HepG2 (cell line): ENCODE measurements around the gene PPP6R2. TPM values are rescaled to one million over a fixed set of nuclear protein-coding genes. Genes with fewer than 3 reads are reported as not detected.
A peak's percentile ranks its signal among the peaks of the same experiment; 100 is the strongest.

Experiments used
- ATAC-seq: fragments of 200-7000 bp; cut with Tn5 transposase; 3 replicates; pipeline ENCODE4 v1.9.1; 2020; ENCODE audit warnings: mild to moderate bottlenecking, moderate library complexity
- BruUV-seq: library from RNA; stranded (reverse); fragments of 400-500 nt; replicated peaks from 2 replicates; lab custom pipeline; 2021; lab: Mats Ljungman, UMichigan
- CTCF ChIA-PET: fragments of 300-600 bp; formaldehyde crosslinking; extraction: SDS; loops from one replicate; lab custom pipeline; 2021; ENCODE audit warnings: low total read pairs, inconsistent platforms, low intra/inter-chr PET ratio; lab: Yijun Ruan, JAX
- POLR2A ChIA-PET: fragments of 350-600 bp; sonication (Branson Sonifier 250); formaldehyde crosslinking; loops from one replicate; lab custom pipeline; 2020; ENCODE audit warnings: antibody characterized with exemption, inconsistent platforms; lab: Yijun Ruan, JAX
- DNase-seq: peaks from one replicate; pipeline ENCODE4 v3.0.0-alpha.2; 2015; ENCODE audit warnings: low spot score
- FAIRE-seq: peaks from 3 replicates; lab custom pipeline; 2011; peaks lifted over from hg19 to GRCh38; lab: Jason Lieb, UNC
- H2AFZ ChIP-seq: one replicate; pipeline ENCODE4 v1.6.1; 2011; ENCODE audit warnings: low read length, inconsistent platforms
- H3K27ac ChIP-seq: fragments of 300-600 bp; 3 replicates; pipeline ENCODE4 v1.8.0; 2011; ENCODE audit warnings: mixed run types, mild to moderate bottlenecking, mixed read lengths, low read length, inconsistent platforms; ENCODE audit not compliant: insufficient read depth; ENCODE audit errors: extremely low read length
- H3K27me3 ChIP-seq, 2 experiments: fragments of 200-600 bp in 1 of 2; 2 replicates in 1 of 2; 3 replicates in 1 of 2; pipeline versions ENCODE4 v1.6.0 to v1.8.0; 2011; ENCODE audit warnings: low read length in 2 of 2, mild to moderate bottlenecking in 2 of 2, moderate library complexity in 2 of 2, inconsistent platforms in 1 of 2; ENCODE audit not compliant: insufficient read depth in 2 of 2, control insufficient read depth in 1 of 2
- H3K36me3 ChIP-seq, 2 experiments: fragments of 200-600 bp in 1 of 2; replicated peaks in 1 of 2; 2 replicates in 1 of 2; 3 replicates in 1 of 2; pipeline versions ENCODE4 v1.5.1 to v1.8.0; 2011; ENCODE audit warnings: low read length in 2 of 2, inconsistent platforms in 1 of 2; ENCODE audit not compliant: insufficient read depth in 2 of 2, control insufficient read depth in 1 of 2
- H3K4me1 ChIP-seq: 2 replicates; pipeline ENCODE4 v1.5.1; 2012; ENCODE audit warnings: low read length, inconsistent platforms; ENCODE audit not compliant: insufficient read depth
- H3K4me2 ChIP-seq: 2 replicates; pipeline ENCODE4 v1.6.0; 2011; ENCODE audit warnings: low read depth, low read length, inconsistent platforms
- H3K4me3 ChIP-seq, 3 experiments: fragments of 200-600 bp in 1 of 3; sonication (generic), shearing (Covaris generic) in 1 of 3; replicated peaks in 1 of 3; 2 replicates each; pipeline ENCODE4 v1.5.1; 2011 to 2016; ENCODE audit warnings: low read length in 3 of 3, inconsistent platforms in 2 of 3, low read depth in 2 of 3, mild to moderate bottlenecking in 2 of 3, control low read depth in 1 of 3, mixed read lengths in 1 of 3; ENCODE audit not compliant: insufficient read depth in 1 of 3
- H3K79me2 ChIP-seq: one replicate; pipeline ENCODE4 v1.6.1; 2011; ENCODE audit warnings: low read length, inconsistent platforms; ENCODE audit not compliant: insufficient read depth
- H3K9ac ChIP-seq: 2 replicates; pipeline ENCODE4 v1.6.0; 2011; ENCODE audit warnings: mild to moderate bottlenecking, low read depth, low read length, inconsistent platforms; ENCODE audit not compliant: insufficient read depth
- H3K9me3 ChIP-seq: 2 replicates; pipeline ENCODE4 v1.5.1; 2012; ENCODE audit warnings: mild to moderate bottlenecking, low read length
- H4K20me1 ChIP-seq: 2 replicates; pipeline ENCODE4 v1.6.0; 2011; ENCODE audit warnings: inconsistent platforms, mild to moderate bottlenecking, low read length, moderate library complexity; ENCODE audit not compliant: insufficient read depth
- AKAP8 ChIP-seq: sonication (generic); formaldehyde crosslinking; IDR thresholded peaks from 2 replicates; pipeline ENCODE4 v1.5.1; 2020; ENCODE audit warnings: mild to moderate bottlenecking, missing genetic modification reagents
- ATF7-NPFF ChIP-seq: sonication (generic); formaldehyde crosslinking; IDR thresholded peaks from 2 replicates; pipeline ENCODE4 v1.8.1; 2023; ENCODE audit warnings: mild to moderate bottlenecking, low read depth, missing genetic modification reagents, moderate library complexity
- CBFB ChIP-seq: sonication (generic); formaldehyde crosslinking; IDR thresholded peaks from 2 replicates; pipeline ENCODE4 v1.4.0; 2020; ENCODE audit warnings: missing genetic modification reagents
- HOXA3 ChIP-seq: sonication (generic); formaldehyde crosslinking; IDR thresholded peaks from 2 replicates; pipeline ENCODE4 v1.5.0; 2020; ENCODE audit warnings: missing genetic modification reagents
- PAX8 ChIP-seq: sonication (generic); formaldehyde crosslinking; IDR thresholded peaks from 2 replicates; pipeline ENCODE4 v1.8.0; 2022; ENCODE audit warnings: mild to moderate bottlenecking, missing genetic modification reagents, borderline replicate concordance
- ZNF263 ChIP-seq: sonication (generic); formaldehyde crosslinking; IDR thresholded peaks from 2 replicates; pipeline ENCODE4 v1.4.0; 2020; ENCODE audit warnings: missing genetic modification reagents
- ZNF331 ChIP-seq: sonication (generic); formaldehyde crosslinking; IDR thresholded peaks from 2 replicates; pipeline ENCODE4 v1.4.0; 2020; ENCODE audit warnings: missing genetic modification reagents
- WGBS: methylation state at CpG from one replicate; pipeline ENCODE4 v1.1.6; 2017; ENCODE audit warnings: low lambda C conversion rate; 5-methylcytosine and 5-hydroxymethylcytosine counted together
- in situ Hi-C: cut with HindIII; loops from 2 replicates; pipeline ENCODE4 v1.10.0; 2017; ENCODE audit warnings: low pct_unique_long_range_greater_than_20kb; ENCODE audit not compliant: extremely low pct_ligation_motif_present
- intact Hi-C: fragments of 100-400 bp; cut with micrococcal nuclease; formaldehyde crosslinking; loops from one replicate; pipeline ENCODE4 v1.10.0; 2022; ENCODE audit not compliant: unreplicated experiment
- polyA plus RNA-seq, 8 experiments: library from polyadenylated mRNA; depleted of rRNA in 3 of 8; stranded (reverse) in 7 of 8; unstranded in 1 of 8; fragments of >200 nt; fragmentation: Illumina TruSeq in 4 of 8; extraction: Trizol in 4 of 8; gene quantifications; 2 replicates each; pipeline versions ENCODE4 v1.2.1 to v1.2.3, GENCODE V29; 2011 to 2016; ENCODE audit warnings: low read depth in 4 of 8, missing spikeins in 1 of 8, mixed read lengths in 1 of 8; ENCODE audit not compliant: insufficient read depth in 1 of 8
- total RNA-seq, 5 experiments: library from RNA; depleted of rRNA; stranded (reverse); fragments of >200 nt; fragmentation: Illumina TruSeq; extraction: Trizol; gene quantifications; 2 replicates each; pipeline ENCODE4 v1.2.3, GENCODE V29; 2016; ENCODE audit warnings: low read depth in 1 of 5
- TF ChIP-seq, protein P1 (sequence below): sonication (generic); formaldehyde crosslinking; IDR thresholded peaks from 2 replicates; pipeline ENCODE4 v1.4.0; 2020; ENCODE audit warnings: missing genetic modification reagents

Gene PPP6R2
- total and polyA plus RNA-seq, 2 of the 13 experiments (the other 11 are each of a cell fraction or from before 2014, with no cell fraction given) = 55.0 to 102 TPM

GRCh38 chr22:50398831-50399648, 55.9 kb downstream of the PPP6R2 start:
- no peaks in the 10 kb centered on the region for H3K9me3 ChIP-seq
- ChIA-PET CTCF (no interaction called here), POLR2A (interaction anchor here (0.9 to 2.1 kb wide), 5 partner anchors 10 to 86 kb away, joined by 3 to 10 read pairs (median 4); no protein-coding TSS in a partner anchor)
- no peak overlapping the region for H3K4me2 ChIP-seq
- no peak overlapping the region; the same call in 1 of the 2 replicates for H3K9ac ChIP-seq
- FAIRE-seq (peak; percentile 18), DNase-seq (no peak), ATAC-seq (no peak; the same call in 2 of the 3 replicates)
- H3K4me1 ChIP-seq = peaks cover 87% of the 10 kb centered on the region
- H3K27me3 ChIP-seq = no peaks in the 10 kb centered on the region
- H2AFZ ChIP-seq = no peak overlapping the region
- TF ChIP-seq PAX8 = 0 out of 2 replicates have a peak, but pooled peaks have one; percentile 30
- TF ChIP-seq ZNF331 = no peak
- 0 out of 2 replicates have a peak, but pooled peaks have one; percentile 22 for TF ChIP-seq ATF7-NPFF (CRISPR knock-in tag)
- TF ChIP-seq AKAP8 (CRISPR knock-in tag) = 0 out of 2 replicates have a peak, but pooled peaks have one; percentile 29
- TF ChIP-seq CBFB (CRISPR knock-in tag) = no peak
- 0 out of 2 replicates have a peak, but pooled peaks have one; percentile 28 for TF ChIP-seq HOXA3 (CRISPR knock-in tag)
- TF ChIP-seq, protein P1, sequence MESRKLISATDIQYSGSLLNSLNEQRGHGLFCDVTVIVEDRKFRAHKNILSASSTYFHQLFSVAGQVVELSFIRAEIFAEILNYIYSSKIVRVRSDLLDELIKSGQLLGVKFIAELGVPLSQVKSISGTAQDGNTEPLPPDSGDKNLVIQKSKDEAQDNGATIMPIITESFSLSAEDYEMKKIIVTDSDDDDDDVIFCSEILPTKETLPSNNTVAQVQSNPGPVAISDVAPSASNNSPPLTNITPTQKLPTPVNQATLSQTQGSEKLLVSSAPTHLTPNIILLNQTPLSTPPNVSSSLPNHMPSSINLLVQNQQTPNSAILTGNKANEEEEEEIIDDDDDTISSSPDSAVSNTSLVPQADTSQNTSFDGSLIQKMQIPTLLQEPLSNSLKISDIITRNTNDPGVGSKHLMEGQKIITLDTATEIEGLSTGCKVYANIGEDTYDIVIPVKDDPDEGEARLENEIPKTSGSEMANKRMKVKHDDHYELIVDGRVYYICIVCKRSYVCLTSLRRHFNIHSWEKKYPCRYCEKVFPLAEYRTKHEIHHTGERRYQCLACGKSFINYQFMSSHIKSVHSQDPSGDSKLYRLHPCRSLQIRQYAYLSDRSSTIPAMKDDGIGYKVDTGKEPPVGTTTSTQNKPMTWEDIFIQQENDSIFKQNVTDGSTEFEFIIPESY = peak; percentile 66; the same call in 1 of the 2 replicates
- TF ChIP-seq ZNF263 = peak; percentile 67
- 75% methylated on average over 15 of the region's 15 CpGs for WGBS
- BruUV-seq = no TSS peak
- in situ Hi-C loops = no loop called here
- intact Hi-C loops = no loop called here
- H3K4me3 ChIP-seq = no peak overlapping the region
- H4K20me1 ChIP-seq = peaks cover 27% of the 10 kb centered on the region; the same call in 1 of the 2 replicates
- H3K27ac ChIP-seq = peak overlapping the region; percentile 27
- H3K36me3 ChIP-seq = peaks cover 18 to 44% of the 10 kb centered on the region in 2 experiments
- H3K79me2 ChIP-seq = peaks cover 41% of the 10 kb centered on the region
